DMS 273 (cell line): ENCODE data around the gene PPIG.
"Not testable (repeated sequence)": the region's sequence is repeated elsewhere in the genome, so short reads cannot be mapped to it uniquely, and the experiment has no call there.

Experiments used
- DNase-seq: peaks from one replicate; lab custom pipeline; 2025; ENCODE audit not compliant: unreplicated experiment; lab: John Stamatoyannopoulos, UW

Gene PPIG

DNA sequence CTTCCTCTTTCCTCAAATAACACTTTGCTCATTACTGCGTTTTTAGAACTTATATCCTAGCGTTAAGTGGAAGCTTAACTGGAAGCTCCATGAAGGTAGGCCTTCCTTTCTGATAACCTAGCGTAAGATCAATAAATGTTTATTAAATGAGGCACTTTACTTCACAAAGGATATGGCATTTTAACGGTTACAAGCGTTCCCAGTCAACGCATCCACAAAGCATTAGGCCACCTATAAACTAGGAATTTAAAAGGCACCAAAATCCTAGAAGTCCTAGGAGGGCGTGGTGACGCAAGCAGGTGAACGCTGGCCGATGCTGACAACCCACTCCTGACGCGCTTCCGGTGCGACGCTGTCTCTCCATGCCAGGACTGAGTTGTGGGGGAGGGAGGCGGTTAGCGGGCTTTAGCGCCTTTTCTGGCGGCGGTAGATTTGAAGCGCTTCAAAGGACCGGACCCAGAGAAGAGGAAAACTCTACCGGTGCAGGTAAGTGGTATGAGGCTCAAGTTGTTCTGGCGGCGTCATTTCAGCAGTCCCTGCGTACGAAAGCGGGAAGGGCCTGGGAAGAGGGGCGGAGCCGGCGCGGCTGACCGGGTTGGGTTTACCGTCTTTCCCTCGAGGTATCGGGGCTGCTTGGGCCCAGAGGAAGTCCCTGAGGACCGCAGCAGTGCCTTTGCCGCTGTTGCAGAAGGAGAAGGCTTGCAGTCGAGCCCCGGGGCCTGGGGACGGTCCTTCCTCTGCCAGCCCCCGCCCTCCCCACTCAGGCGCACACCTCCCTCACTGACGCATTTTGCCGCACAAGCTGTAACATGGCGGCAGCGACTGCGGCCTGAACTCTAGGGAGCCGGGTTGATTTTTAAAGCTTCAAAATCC lies at the start of gene PPIG:
Gene PPIG, plus strand, starts transcription at position 347 of the 873 bp plus-strand sequence. CDS start 19,691 bp downstream, outside the sequence.
- DNase-seq = peak; percentile 97

DNA sequence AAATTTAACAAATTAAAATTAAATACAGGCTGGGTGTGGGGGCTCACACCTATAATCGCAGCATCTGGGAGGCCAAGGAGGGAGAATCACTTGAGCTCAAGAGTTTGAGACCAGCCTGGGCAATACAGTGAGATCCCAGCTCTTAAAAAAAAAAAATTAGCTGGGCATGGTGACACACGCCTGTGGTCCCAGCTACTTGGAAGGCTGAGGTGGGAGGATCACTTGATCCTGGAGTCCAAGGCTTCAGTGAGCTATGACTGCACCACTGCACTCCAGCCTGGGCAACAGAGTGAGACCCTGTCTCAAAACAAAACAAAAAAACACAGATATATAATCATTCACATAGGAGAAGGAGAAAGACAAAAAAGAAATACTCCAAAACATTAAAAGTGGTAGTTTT lies 44.7 kb upstream of the PPIG start:
- not testable (repeated sequence) for DNase-seq

DNA sequence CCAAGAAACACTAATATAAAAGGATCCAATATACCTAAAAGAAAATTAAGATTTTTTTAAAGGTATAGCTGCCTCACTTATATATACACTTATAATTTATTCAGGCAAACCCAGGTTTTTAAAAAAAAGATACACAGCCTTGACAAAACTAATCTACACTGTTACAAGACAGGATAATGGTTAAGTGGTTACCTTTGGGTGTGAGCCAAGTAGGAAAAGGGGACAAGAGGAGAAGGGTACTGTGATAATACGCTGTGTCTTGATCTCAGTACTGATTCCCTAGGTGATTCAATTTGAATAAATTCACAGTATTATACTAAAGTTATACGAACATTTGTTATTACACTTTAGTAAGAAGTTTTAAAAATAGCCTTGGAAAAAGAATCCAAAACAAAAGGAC lies 44.0 kb upstream of the PPIG start:
- DNase-seq = no peak

DNA sequence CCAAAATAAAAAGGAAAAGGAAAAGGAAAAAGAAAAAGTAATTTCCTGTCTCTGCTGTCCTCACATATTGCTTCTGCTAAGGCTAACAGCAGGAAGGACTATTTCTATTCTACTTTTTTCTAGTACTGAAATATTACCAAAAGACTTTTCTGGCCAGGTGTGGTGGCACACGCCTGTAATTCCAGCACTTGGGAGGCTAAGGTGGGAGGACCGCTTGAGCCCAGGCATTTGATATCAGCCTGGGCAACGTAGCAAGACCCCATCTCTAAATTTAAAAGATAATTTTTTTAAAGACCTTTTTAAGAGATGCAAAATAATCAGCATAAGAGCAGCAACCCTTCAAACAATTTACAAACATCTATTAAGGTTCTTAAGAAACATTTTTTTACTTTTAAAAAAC lies 41.7 kb upstream of the PPIG start:
- DNase-seq = no peak

DNA sequence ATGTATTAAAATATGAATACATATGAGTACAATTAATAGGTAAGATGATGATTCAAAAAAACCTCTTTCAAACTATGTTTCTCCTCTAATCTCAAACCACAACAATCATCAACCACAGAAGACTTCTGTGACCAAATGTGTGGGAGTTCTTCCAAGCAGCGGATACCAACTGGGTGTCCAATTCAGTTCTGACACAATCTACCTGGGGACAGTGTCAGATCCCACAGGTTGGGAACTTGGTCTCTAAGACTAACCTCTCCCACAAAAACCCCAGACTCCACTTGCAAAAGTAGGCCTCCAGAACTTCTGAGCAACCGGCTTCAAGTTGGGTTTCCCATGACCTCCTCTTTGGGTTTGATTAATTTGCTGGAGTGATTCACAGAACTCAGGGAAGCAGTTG lies 37.4 kb upstream of the PPIG start:
- no peak for DNase-seq

DNA sequence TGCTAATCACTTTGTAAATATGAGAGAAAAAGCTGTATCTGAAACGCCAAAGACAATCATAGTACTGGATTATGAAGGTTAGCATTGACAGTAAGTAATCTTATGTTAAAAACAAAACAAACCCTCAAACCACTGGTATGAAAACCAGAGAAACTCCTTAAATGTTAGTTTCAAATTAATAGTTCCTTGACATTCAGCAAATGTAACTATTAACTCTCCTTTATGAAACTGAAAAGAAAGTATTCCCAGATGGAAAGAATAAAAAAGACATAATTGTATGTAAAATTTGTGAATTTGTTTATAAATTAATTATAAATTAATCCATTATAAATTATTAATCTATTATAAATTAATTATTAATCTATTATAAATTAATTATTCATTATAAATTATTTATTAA lies 22.8 kb upstream of the PPIG start:
- no peak for DNase-seq

DNA sequence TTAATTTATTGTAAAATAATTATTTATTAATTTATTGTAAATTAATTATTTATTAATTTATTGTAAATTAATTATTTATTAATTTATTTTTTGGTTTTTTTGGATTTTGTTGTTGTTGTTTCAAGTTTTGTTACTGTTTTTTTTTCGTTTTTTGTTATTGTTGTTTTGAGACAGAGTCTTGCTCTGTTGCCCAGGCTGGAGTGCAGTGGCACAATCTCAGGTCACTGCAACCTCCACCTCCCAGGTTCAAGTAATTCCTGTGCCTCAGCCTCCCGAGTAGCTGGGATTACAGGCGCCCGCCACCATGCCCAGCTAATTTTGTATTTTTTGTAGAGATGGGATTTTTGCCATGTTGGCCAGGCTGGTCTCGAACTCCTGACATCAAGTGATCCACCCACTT lies 22.1 kb upstream of the PPIG start:
- not testable (repeated sequence) for DNase-seq

DNA sequence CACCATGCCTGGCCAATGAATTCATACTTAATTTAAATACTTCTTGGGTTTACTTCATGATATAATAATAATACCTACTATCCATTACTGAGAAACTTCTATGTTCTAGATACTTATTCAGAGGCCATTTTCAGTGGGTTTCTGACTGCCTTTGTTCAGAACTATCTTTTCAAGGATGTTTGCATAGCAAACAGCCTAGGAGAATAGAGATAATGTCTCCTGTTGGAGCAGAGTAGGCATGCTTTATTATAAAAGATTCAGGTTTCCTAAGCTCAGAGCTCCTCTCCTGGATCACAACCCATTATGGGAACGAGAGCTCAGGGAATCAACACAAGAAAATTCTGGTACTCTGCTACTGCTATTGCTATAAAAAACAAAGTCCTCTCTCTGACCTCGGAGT lies 21.6 kb upstream of the PPIG start:
- no peak for DNase-seq

DNA sequence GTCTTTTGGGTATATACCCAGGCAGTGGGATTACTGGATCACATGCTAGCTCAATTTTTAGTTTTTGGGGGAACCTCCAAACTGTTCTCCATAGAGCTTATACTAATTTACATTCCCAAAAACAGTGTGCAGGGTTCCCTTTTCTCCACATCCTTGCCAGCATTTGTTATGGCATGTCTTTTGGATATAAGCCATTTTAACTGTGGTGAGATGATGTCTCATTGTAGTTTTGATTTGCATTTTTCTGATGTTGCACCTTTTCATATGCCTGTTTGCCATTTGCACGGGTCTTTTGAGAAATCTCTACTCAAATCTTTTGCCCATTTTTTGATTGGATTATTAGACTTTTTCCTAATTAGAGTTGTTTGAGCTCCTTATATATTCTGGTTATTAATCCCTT lies 18.5 kb upstream of the PPIG start:
- no peak for DNase-seq

DNA sequence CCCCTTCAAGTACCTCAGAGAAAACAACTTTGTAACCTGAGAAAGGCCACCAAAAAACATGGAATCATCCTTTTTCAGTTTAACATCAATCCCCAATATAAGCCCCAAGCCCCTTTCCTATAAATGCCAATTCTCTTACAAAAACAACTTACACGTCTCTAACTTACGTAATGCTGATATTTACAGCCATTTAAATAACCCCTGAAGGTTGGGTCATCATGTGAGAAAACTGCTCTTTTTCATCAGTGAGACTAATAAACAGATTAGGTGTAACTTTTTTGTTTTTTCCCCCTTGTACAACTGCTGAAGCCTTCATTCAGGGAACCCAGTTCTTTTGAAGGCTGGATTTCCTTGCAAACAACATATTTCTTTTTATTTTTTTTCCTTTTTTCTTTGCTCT lies 14.2 kb upstream of the PPIG start:
- DNase-seq = no peak

DNA sequence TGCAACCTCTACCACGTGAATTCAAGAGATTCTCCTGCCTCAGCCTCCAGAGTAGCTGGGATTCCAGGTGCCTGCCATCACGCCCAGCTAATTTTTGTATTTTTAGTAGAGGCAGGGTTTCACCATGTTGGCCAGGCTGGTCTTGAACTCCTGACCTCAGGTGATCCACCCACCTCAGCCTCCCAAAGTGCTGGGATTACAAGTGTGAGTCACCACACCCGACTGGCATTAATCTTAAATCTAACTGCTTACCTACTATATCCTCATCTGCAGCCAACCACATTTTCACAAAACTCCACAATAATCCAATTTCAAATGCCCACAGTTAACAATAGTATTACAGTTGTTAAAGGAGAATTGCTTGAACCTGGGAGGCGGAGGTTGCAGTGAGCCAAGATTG lies 13.4 kb upstream of the PPIG start:
- DNase-seq = not testable (repeated sequence)

DNA sequence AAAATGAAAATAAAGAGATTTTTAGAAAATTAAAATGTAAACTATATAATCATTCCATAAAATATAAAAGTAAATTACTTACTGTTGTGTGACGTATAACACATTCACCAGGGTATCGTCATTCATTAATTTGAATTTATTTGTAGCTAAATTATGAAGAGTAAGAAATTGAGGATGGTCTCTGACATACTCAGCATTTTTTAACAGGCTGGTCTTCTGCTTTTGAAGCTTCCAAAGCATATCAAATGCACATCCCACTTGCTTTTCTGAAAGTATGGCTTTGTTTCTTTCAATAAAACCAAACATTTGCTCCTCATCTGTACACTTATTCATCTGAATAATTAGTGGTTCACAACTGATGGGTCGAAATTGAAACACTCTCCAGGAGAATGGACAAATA lies 12.6 kb upstream of the PPIG start:
- DNase-seq = no peak

DNA sequence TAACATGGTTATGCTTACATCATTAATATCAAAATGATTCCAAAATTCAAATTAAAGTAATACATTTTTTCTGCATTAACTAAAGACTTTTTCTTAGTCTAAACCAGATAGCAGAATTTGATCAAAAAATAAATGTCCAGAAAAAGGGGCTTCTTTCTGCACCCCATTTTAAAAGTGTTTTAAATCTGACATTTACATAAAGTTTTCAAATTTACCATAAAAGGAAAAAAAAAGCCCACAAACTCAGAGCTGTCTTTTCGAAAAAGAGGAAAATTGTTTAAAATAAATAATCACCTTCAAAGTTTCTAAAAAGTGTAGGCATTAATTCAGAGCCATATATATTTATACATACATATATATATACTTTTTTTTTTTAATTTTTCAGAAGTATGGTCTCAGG lies 12.0 kb upstream of the PPIG start:
- DNase-seq = no peak

DNA sequence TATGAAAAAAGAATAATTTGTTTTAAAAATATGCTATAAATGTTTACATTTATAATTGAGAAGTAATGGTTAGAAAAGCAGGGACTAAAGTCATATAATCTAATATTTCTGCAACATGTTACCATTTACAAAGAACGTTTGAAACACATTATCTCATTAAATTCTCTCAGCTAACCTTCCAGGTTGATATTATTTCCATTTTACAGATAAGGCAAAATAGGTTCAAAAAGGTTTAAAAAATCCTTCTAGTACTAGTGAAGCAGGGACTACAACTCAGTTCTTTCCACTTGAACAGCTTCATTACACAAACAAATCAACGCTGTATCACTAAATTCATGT lies 11.4 kb upstream of the PPIG start:
- no peak for DNase-seq

DNA sequence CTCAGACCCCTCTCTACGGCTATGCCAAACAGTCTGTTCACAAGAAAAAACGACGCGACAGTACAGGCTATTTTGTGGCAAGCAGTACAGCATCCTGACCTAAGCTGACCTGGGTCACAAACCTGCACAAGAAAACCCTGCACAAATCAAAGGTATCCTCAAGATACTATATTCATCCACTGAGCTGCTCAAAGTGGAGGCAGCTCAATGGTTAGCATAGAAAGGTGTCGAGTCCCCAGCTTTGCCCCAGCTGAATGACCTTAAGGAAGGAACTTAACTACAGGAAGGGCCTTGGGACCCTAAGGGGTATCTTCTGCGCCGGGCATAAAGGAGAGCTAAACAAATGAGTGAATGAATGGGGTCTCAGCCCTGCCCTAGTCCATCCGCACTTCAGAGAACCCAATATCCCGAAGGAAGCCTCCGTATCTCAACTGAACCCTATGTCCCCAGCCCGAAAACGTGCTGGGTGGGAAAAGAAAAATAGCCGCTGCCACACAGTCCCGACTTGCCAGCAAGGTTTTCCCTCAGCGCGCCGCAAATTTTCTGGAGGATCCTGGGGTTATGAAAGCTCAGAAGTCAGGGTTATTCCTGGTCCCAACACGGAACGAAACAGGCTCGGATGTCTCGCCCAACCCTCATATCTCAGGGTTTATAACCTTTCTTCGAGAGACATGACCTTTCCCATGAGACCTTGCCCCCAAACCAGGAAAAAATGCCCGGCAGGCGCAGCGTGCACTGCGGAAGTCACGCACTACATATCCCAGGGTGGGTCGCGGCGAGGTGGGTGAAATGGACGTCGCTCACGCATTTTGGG lies 10.8 kb upstream of the PPIG start, which contains the start of gene FASTKD1:
Gene FASTKD1, minus strand, starts transcription at position 706 of the 814 bp plus-strand sequence. CDS start 1,836 bp downstream, outside the sequence.
- DNase-seq = peak; percentile 98

DNA sequence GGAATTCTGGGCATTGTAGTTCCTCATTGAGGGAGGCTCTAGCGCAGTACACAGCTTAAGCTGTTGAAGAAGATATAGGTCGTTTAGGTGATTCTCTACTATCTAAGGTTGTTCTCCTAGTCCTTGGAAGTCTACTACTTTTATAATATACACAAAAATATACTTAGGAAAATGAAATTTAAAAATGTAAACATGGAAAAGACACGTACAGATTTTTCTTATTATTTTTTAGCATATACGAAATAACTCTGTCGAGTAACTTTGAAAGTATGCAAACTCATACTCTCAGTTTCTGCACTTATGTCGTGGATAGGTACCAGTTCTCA lies 10.2 kb upstream of the PPIG start:
- DNase-seq = no peak

DNA sequence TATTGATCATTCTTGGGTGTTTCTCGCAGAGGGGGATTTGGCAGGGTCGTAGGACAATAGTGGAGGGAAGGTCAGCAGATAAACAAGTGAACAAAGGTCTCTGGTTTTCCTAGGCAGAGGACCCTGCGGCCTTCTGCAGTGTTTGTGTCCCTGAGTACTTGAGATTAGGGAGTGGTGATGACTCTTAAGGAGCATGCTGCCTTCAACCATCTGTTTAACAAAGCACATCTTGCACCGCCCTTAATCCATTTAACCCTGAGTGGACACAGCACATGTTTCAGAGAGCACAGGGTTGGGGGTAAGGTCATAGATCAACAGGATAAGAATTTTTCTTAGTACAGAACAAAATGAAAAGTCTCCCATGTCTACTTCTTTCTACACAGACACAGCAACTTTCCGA lies 9.6 kb upstream of the PPIG start:
- DNase-seq = not testable (repeated sequence)

DNA sequence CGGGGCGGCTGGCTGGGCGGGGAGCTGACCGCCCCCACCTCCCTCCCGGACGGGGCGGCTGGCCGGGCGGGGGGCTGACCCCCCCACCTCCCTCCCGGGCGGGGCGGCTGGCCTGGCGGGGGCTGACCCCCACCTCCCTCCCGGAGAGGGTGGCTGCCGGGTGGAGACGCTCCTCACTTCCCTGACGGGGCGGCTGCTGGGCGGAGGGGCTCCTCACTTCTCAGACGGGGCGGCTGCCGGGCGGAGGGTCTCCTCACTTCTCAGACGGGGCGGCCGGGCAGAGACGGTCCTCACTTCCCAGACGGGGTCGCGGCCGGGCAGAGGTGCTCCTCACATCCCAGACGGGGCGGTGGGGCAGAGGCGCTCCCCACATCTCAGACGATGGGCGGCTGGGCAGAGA lies 8.9 kb upstream of the PPIG start:
- not testable (repeated sequence) for DNase-seq

DNA sequence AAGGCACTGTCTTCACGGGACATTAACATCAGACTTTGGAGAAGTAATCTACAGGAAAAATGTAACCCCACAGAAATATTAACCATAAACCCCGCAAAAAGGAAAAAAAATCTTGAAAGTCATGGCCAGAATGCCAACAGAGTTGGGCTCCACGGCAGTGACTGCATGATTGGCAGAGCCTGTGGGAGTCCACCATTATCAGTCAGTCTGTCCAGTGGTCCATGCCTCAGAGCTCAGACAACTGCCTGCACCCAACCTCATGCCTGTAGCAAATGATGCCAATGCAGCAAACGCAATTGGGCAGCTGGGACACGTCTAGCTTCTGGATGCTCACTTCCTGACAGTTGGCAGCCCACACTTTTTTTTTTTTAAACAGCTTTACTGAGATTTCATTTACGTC lies 5.1 kb upstream of the PPIG start:
- DNase-seq = peak; percentile 21

DNA sequence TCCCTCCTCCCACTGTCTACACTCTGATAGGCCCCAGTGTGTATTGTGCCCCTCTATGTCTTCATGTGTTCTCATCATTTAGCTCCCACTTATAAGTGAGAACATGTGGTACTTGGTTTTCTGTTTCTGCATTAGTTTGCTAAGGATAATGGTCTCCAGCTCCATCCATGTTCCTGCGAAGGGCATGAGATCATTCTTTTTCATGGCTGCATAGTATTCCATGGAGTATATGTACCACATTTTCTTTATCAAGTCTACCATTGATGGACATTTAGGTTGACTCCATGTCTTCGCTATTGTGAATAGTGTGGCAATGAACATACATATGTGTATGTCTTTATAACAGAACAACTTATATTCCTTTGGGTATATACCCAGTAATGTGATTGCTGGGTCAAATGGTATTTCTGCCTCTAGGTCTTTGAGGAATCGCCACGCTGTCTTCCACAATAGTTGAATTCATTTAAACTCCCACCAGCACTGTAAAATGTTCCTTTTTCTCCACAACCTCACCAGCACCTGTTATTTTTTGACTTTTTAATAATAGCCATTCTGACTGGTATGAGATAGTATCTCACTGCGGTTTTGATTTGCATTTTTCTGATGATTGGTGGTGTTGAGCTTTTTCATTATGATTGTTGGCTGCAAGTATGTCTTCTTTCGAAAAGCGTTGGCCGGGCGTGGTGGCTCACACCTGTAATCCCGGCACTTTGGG lies 1.4 kb upstream of the PPIG start:
- not testable (repeated sequence) for DNase-seq

DNA sequence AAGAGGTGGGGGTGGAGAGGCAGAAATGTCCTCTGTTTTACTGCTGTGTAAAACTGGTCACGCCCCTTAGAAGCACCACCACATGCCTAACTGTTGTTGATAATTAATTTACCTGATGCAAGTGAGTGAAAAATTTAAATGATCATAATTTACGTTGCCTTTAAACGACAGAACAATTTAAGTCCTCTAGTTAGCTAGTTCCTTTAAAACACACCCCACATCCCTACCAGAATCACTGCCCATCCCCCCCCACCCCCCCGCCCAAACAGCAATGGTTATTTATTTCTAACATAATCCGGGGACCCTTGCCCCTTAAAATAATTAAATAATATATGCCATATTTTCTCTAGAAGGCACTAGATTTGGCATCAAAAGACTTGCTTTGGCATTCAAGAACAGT lies 633 bp upstream of the PPIG start:
- DNase-seq = no peak

DNA sequence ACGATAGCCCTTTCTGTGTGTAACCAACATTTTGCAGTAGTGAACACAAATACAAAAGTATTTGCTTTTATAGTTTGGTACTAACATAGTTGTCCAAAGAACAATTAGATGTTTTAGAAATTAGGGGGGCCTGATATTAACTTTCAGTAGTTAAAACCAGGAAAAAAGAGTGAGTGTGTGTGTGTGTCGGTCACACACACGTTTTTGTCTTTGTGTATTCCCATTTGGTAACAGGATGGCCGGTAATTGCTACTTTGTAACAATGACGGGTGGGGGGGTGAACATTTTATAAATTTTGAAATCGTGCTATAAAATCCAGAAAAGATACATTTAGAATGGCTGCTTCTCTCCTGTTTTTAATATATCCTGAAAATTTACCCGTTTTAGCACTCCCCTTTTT lies 1.5 kb downstream of the PPIG start:
- peak; percentile 32 for DNase-seq
